ENCODE results near the gene PHB1. TPM values are rescaled to one million over a fixed set of nuclear protein-coding genes. Genes with fewer than 3 reads are reported as not detected.
"Not testable (repeated sequence)": the region's sequence is repeated elsewhere in the genome, so short reads cannot be mapped to it uniquely, and the experiment has no call there.

Gene PHB1
- polyA plus RNA-seq, 1 experiment, result 228 TPM

DNA sequence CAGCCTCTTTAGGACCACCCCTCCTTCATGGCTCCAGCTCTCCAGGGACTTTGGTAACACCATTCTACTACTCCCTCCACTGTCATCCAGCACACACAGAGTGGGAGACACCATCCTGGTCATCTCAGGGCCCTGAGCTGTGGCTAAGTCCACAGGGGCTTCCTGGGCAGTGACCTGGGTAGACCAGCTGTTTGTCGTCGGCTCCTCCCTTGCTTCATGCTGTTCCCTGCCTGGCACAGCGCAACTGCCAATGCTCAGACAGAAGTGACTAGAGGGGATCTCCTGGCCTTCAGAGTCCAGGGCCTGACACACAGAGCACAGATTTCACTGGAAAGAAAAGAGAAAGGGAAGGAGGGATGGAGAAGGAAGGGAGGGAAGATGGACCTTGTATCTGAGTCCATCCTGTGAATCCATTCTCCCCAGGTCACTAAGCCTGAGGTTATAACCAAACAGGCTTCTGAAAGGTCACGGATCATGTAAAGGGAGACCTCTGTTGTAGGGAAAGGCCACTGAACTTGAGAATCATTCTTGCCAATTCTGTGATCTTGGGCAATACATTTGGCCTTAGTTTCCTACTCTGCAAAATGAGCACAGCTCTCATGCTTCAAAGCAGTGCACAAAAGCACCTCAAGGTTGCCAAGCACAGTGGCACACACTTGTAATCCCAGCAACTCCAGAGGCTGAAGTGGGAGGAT is 18.5 kb upstream of the PHB1 start:
- TF ChIP-seq, protein P1, sequence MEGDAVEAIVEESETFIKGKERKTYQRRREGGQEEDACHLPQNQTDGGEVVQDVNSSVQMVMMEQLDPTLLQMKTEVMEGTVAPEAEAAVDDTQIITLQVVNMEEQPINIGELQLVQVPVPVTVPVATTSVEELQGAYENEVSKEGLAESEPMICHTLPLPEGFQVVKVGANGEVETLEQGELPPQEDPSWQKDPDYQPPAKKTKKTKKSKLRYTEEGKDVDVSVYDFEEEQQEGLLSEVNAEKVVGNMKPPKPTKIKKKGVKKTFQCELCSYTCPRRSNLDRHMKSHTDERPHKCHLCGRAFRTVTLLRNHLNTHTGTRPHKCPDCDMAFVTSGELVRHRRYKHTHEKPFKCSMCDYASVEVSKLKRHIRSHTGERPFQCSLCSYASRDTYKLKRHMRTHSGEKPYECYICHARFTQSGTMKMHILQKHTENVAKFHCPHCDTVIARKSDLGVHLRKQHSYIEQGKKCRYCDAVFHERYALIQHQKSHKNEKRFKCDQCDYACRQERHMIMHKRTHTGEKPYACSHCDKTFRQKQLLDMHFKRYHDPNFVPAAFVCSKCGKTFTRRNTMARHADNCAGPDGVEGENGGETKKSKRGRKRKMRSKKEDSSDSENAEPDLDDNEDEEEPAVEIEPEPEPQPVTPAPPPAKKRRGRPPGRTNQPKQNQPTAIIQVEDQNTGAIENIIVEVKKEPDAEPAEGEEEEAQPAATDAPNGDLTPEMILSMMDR (IDR thresholded peaks at IDR 0.05; ENCODE audit: low read depth, low read length), result no peak
- Histone ChIP-seq H3K27ac (ENCODE audit: low read depth, low read length) (no peak overlapping the region), H3K9me3 (ENCODE audit: control insufficient read depth, insufficient read depth, low read length) (no peaks in the 10 kb centered on the region), H3K27me3 (ENCODE audit: control insufficient read depth, insufficient read depth, low read length) (peaks cover 27% of the 10 kb centered on the region), H3K4me3 (ENCODE audit: low read depth, low read length) (no peak overlapping the region)
- no peak for DNase-seq (ENCODE audit: low read depth, low spot score)
- ChIA-PET CTCF (interaction anchor here (1.3 to 6.8 kb wide), 3 partner anchors 7 to 123 kb away, joined by 4 to 119 read pairs (median 15); no protein-coding TSS in a partner anchor), POLR2A (no interaction called here)

DNA sequence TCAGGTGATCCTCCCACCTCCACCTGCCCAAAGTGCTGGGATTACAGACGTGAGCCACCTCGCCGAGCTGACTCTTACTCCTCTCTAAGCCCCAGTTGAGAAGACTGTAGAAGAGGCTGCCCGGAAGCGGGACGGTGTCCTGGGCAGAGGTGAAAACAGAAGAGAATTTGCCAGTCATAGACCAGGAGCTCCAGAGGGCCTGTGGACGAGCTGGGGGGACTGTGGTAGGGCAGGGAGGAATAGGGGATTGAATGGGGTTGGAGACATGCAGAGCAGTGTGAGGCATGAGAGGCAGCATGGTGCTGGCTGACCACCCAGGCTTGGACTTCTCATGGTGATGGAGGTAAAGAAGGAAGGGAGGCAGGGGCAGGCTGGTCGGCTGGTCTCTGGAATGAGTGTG is 17.1 kb upstream of the PHB1 start:
- POLR2A ChIA-PET, result interaction anchor here (0.8 kb wide), 1 partner anchor 84 kb away, joined by 3 read pairs; no protein-coding TSS in a partner anchor
- DNase-seq (ENCODE audit: low read depth, low spot score), result no peak
- TF ChIP-seq, protein P1 (IDR thresholded peaks at IDR 0.05; ENCODE audit: low read depth, low read length), result no peak
- CTCF ChIA-PET, result no interaction called here
- Histone ChIP-seq H3K27me3 (ENCODE audit: control insufficient read depth, insufficient read depth, low read length) (peaks cover 18% of the 10 kb centered on the region), H3K9me3 (ENCODE audit: control insufficient read depth, insufficient read depth, low read length) (no peaks in the 10 kb centered on the region), H3K4me3 (ENCODE audit: low read depth, low read length) (no peak overlapping the region), H3K27ac (ENCODE audit: low read depth, low read length) (no peak overlapping the region)

DNA sequence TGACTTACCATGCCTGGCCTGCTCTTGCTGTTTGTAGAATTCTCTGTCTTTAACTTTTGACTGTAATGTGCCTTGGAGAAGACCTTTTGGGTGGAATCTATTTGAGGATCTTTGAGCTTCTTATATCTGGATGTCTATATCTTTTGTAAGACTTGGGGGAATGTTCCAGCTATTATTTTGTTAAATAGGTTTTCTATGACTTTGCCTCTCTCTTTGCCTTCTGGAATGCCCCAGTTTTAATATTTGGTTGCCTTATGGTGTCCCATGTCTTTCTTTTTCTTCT is 10.3 kb upstream of the PHB1 start:
- Histone ChIP-seq H3K27ac (ENCODE audit: low read depth, low read length) (no peak overlapping the region), H3K4me3 (ENCODE audit: low read depth, low read length) (no peak overlapping the region), H3K9me3 (ENCODE audit: control insufficient read depth, insufficient read depth, low read length) (peaks cover 8% of the 10 kb centered on the region), H3K27me3 (ENCODE audit: control insufficient read depth, insufficient read depth, low read length) (peaks cover 3% of the 10 kb centered on the region)
- TF ChIP-seq, protein P1 (IDR thresholded peaks at IDR 0.05; ENCODE audit: low read depth, low read length), result no peak
- ChIA-PET POLR2A (no interaction called here), CTCF (interaction anchor here (1.4 to 3.1 kb wide), 3 partner anchors 10 to 132 kb away, joined by 4 to 20 read pairs (median 15); no protein-coding TSS in a partner anchor)
- DNase-seq (ENCODE audit: low read depth, low spot score), result no peak

DNA sequence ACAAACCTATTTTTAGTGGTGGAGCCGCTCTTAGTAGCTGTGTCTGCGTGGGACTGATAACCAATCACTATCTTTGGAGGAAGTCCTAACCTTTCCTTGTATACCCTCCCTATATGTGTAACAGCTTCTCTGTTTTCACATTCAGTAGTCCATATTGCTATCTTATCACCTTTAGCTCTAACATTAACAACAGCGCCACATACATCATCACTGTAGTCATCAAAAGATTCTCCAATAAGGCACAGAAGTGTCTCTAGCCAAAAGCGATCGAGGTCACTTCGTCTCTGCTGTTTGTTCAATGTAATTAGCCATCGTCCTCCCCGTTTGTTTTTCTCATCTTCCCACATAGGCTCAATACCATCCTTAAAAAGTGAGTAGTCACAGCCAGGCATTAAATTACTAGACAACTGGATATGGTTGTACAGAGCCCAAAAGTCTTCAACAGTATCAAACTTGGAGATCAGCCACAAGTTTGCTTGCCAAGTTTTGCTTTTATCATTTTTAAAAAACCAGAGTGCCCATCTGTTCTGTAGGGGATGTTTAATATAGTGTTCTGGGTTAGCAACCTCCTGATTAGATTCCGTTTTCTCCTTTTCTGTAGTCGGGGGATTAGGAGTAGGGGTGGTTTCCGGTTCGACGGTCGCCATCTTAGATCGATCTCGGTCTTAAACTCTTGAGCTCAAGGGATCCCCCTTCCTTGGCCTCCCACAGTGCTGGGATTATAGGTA is 9.8 kb upstream of the PHB1 start:
- H3K27me3 ChIP-seq (ENCODE audit: control insufficient read depth, insufficient read depth, low read length); POLR2A ChIA-PET; H3K27ac ChIP-seq (ENCODE audit: low read depth, low read length); DNase-seq (ENCODE audit: low read depth, low spot score); H3K4me3 ChIP-seq (ENCODE audit: low read depth, low read length): not testable (repeated sequence)
- peaks cover 12% of the 10 kb centered on the region for H3K9me3 ChIP-seq (ENCODE audit: control insufficient read depth, insufficient read depth, low read length)
- CTCF ChIA-PET, result interaction anchor here (3.0 to 3.1 kb wide), 2 partner anchors 10 to 132 kb away, joined by 15 to 20 read pairs; no protein-coding TSS in a partner anchor

DNA sequence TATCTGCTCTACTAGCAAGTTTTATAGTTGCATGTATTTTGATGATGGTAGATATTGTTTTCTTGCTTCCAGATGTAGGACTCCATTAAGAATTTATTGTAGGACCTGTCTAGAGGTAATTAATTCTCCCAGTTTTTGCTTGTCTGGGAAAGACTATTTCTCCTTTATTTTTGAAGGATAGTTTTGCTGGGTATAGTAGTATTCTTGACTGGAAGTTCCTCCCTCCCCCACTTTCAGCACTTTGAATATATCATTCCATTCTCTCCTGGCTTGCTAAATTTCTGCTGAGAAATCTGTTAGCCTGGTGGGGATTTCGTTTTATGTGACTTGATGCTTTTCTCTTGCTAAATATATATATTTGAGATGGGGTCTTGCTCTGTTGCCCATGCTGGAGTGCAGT is 8.0 kb upstream of the PHB1 start:
- DNase-seq (ENCODE audit: low read depth, low spot score), result no peak
- no peak overlapping the region for H3K4me3 ChIP-seq (ENCODE audit: low read depth, low read length)
- peaks cover 14% of the 10 kb centered on the region for H3K9me3 ChIP-seq (ENCODE audit: control insufficient read depth, insufficient read depth, low read length)
- TF ChIP-seq, protein P1 (IDR thresholded peaks at IDR 0.05; ENCODE audit: low read depth, low read length), result no peak
- ChIA-PET POLR2A (no interaction called here), CTCF (no interaction called here)
- no peak overlapping the region for H3K27ac ChIP-seq (ENCODE audit: low read depth, low read length)
- peaks cover 3% of the 10 kb centered on the region for H3K27me3 ChIP-seq (ENCODE audit: control insufficient read depth, insufficient read depth, low read length)

DNA sequence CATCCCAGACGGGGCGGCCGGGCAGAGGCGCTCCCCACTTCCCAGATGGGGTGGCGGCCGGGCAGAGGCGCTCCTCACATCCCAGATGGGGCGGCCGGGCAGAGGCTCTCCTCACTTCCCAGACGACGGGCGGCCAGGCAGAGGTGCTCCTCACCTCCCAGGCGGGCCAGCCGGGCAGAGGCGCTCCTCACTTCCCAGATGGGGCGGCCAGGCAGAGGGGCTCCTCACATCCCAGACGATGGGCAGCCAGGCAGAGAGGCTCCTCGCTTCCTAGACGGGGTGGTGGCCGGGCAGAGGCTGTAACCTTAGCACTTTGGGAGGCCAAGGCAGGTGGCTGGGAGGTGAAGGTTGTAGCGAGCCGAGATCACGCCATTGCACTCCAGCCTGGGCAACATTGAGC is 5.1 kb upstream of the PHB1 start:
- DNase-seq (ENCODE audit: low read depth, low spot score); H3K27ac ChIP-seq (ENCODE audit: low read depth, low read length); H3K27me3 ChIP-seq (ENCODE audit: control insufficient read depth, insufficient read depth, low read length); H3K4me3 ChIP-seq (ENCODE audit: low read depth, low read length); CTCF ChIA-PET; POLR2A ChIA-PET: not testable (repeated sequence)
- H3K9me3 ChIP-seq (ENCODE audit: control insufficient read depth, insufficient read depth, low read length), result peaks cover 14% of the 10 kb centered on the region

DNA sequence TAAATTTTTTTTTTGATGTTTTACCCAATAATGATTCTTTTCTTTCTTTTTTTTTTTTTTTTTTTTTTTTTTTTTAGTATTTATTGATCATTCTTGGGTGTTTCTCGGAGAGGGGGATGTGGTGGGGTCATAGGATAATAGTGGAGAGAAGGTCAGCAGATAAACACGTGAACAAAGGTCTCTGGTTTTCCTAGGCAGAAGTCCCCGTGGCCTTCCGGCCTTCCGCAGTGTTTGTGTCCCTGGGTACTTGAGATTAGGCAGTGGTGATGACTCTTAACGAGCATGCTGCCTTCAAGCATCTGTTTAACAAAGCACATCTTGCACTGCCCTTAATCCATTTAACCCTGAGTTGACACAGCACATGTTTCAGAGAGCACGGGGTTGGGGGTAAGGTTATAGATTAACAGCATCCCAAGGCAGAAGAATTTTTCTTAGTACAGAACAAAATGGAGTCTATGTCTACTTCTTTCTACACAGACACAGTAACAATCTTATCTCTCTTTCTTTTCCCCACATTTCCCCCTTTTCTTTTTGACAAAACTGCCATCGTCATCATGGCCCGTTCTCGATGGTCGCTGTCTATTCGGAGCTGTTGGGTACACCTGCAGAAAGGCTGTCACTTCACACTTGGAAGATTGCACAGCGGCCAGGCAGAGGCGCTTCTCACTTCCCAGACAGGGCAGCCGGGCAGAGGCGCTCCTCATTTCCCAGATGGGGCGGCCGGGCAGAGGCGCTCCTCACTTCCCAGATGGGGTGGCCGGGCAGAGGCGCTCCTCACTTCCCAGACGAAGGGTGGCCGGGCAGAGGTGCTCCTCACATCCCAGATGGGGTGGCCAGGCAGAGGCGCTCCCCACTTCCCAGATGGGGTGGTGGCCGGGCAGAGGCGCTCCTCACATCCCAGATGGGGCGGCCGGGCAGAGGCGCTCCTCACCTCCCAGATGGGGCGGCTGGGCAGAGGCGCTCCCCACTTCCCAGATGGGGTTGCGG is 4.4 kb upstream of the PHB1 start:
- H3K9me3 ChIP-seq (ENCODE audit: control insufficient read depth, insufficient read depth, low read length), result peaks cover 14% of the 10 kb centered on the region
- H3K27me3 ChIP-seq (ENCODE audit: control insufficient read depth, insufficient read depth, low read length); POLR2A ChIA-PET; DNase-seq (ENCODE audit: low read depth, low spot score); H3K27ac ChIP-seq (ENCODE audit: low read depth, low read length); H3K4me3 ChIP-seq (ENCODE audit: low read depth, low read length); CTCF ChIA-PET: not testable (repeated sequence)
